ENCODE data around the gene IL1A. TPM values are rescaled to one million over a fixed set of nuclear protein-coding genes. Genes with fewer than 3 reads are reported as not detected.

IL1A gene
- total and polyA plus RNA-seq, 2 donors (not counting 3 experiments of a cell fraction or from before 2014, with no cell fraction given) = 0.29 to 1.4 TPM

- no peaks in the 10 kb centered on the region for H3K9me1 ChIP-seq (replicated peaks; ENCODE audit: control insufficient read depth, extremely low read depth, insufficient read depth, low read length)
- POLR2A ChIA-PET = no interaction called here
- TF ChIP-seq JUN (IDR thresholded peaks at IDR 0.05; ENCODE audit: borderline replicate concordance, insufficient read depth, insufficient read length, low read depth) = no peak
- no peak for TF ChIP-seq POLR2A (IDR thresholded peaks at IDR 0.05; ENCODE audit: low read depth, low read length)
- no peak for TF ChIP-seq FOS (IDR thresholded peaks at IDR 0.05; ENCODE audit: borderline replicate concordance, insufficient read depth, low read length)
- TF ChIP-seq EZH2 (IDR thresholded peaks at IDR 0.05; ENCODE audit: borderline replicate concordance, low read depth, low read length, severe bottlenecking) = no peak
- no peak for TF ChIP-seq GATA2 (IDR thresholded peaks at IDR 0.05; ENCODE audit: insufficient read depth, insufficient read length, low read depth, low read length)
- no peak for TF ChIP-seq MYC (IDR thresholded peaks at IDR 0.05; ENCODE audit: low read depth, low read length)
- TF ChIP-seq CTCF (IDR thresholded peaks at IDR 0.05; ENCODE audit: extremely low read depth in 1 of 2, insufficient read depth in 1 of 2, low read depth in 1 of 2, low read length in 2 of 2) = no peak
- TF ChIP-seq POLR2AphosphoS5 (IDR thresholded peaks at IDR 0.05; ENCODE audit: insufficient read depth, low read depth, low read length) = no peak
- no peak for TF ChIP-seq MAX (IDR thresholded peaks at IDR 0.05; ENCODE audit: insufficient read depth, insufficient read length)
- CTCF ChIA-PET = interaction anchor here (1.4 kb wide), 1 partner anchor 65 kb away, joined by 8 read pairs; no protein-coding TSS in a partner anchor
- BruUV-seq (replicated peaks) = no TSS peak
- no peaks in the 10 kb centered on the region for H3K36me3 ChIP-seq (ENCODE audit: control insufficient read depth in 2 of 2, extremely low read depth in 1 of 2, insufficient read depth in 2 of 2, low read length in 2 of 2)
- dilution Hi-C loops (cut with MboI; ENCODE audit: extremely low pct_ligation_motif_present, low sequenced_read_pairs) = no loop called here
- H3K4me1 ChIP-seq (ENCODE audit: control insufficient read depth, extremely low read depth, insufficient read depth, low read length) = peaks cover 11% of the 10 kb centered on the region
- H3K9ac ChIP-seq (replicated peaks; ENCODE audit: extremely low read depth, insufficient read depth, low read length) = no peak overlapping the region
- H2AFZ ChIP-seq (ENCODE audit: low read depth, low read length) = no peak overlapping the region
- H3K4me3 ChIP-seq (replicated peaks in 1 of 3; ENCODE audit: insufficient read depth in 1 of 3, low read depth in 1 of 3, low read length in 3 of 3) = no peak overlapping the region
- DNase-seq (ENCODE audit: low read depth, low spot score) (no peak), FAIRE-seq (peak; percentile 47)
- no peak overlapping the region for H3K4me2 ChIP-seq (ENCODE audit: insufficient read depth, low read length)
- H4K20me1 ChIP-seq (replicated peaks; ENCODE audit: control insufficient read depth, extremely low read depth, insufficient read depth, low read length) = no peaks in the 10 kb centered on the region
- H3K79me2 ChIP-seq (ENCODE audit: control insufficient read depth, insufficient read depth, low read length) = no peaks in the 10 kb centered on the region
- H3K27ac ChIP-seq (ENCODE audit: insufficient read depth, low read depth, low read length) = no peak overlapping the region
- no peaks in the 10 kb centered on the region for H3K27me3 ChIP-seq (ENCODE audit: control insufficient read depth in 2 of 2, insufficient read depth in 2 of 2, low read length in 2 of 2)
- intact Hi-C loops (cut with micrococcal nuclease) = no loop called here
- no peaks in the 10 kb centered on the region for H3K9me3 ChIP-seq (replicated peaks; ENCODE audit: control insufficient read depth, insufficient read depth, low read length)
Measured at GRCh38 chr2:112820343-112820742, 36.0 kb upstream of the IL1A start.

Measured in endothelial cell of umbilical vein (primary cell).